ENCODE measurements around the gene FBN2. TPM values are rescaled to one million over a fixed set of nuclear protein-coding genes. Genes with fewer than 3 reads are reported as not detected.
"Not testable (repeated sequence)": the region's sequence is repeated elsewhere in the genome, so short reads cannot be mapped to it uniquely, and the experiment has no call there.

The FBN2 gene
- total RNA-seq, 2 experiments from 2014 or later, result 0.11 TPM; not detected in 1

- Mint-ChIP-seq H3K27me3 (no peaks in the 10 kb centered on the region), H3K4me1 (no peaks in the 10 kb centered on the region), H3K36me3 (no peaks in the 10 kb centered on the region), H3K27ac (no peak overlapping the region), H3K4me3 (no peak overlapping the region), H3K9me3 (no peaks in the 10 kb centered on the region)
- DNase-seq (no peak), ATAC-seq (ENCODE audit: low read depth) (no peak)
- POLR2A ChIA-PET, result no interaction called here
Measured at GRCh38 chr5:128414469-128414868, 123.6 kb downstream of the FBN2 start.

GRCh38 chr5:128413356-128413755 is 124.7 kb downstream of the FBN2 start:
- POLR2A ChIA-PET, result no interaction called here
- H3K27ac Mint-ChIP-seq, result no peak overlapping the region
- H3K27me3 Mint-ChIP-seq, result no peaks in the 10 kb centered on the region
- H3K36me3 Mint-ChIP-seq, result no peaks in the 10 kb centered on the region
- no peaks in the 10 kb centered on the region for H3K4me1 Mint-ChIP-seq
- H3K4me3 Mint-ChIP-seq, result no peak overlapping the region
- H3K9me3 Mint-ChIP-seq, result no peaks in the 10 kb centered on the region
- no peak for ATAC-seq (ENCODE audit: low read depth)
- DNase-seq, result no peak

GRCh38 chr5:128412145-128412930 is 125.7 kb downstream of the FBN2 start:
- Mint-ChIP-seq H3K9me3 (no peaks in the 10 kb centered on the region), H3K36me3 (no peaks in the 10 kb centered on the region), H3K4me1 (no peaks in the 10 kb centered on the region), H3K27ac (no peak overlapping the region), H3K27me3 (no peaks in the 10 kb centered on the region), H3K4me3 (no peak overlapping the region)
- no peak for DNase-seq
- POLR2A ChIA-PET, result no interaction called here
- no peak for ATAC-seq (ENCODE audit: low read depth)

GRCh38 chr5:128409166-128409800 is 128.8 kb downstream of the FBN2 start:
- H3K9me3 Mint-ChIP-seq, result no peaks in the 10 kb centered on the region
- DNase-seq, result no peak
- H3K36me3 Mint-ChIP-seq, result no peaks in the 10 kb centered on the region
- H3K27me3 Mint-ChIP-seq, result no peaks in the 10 kb centered on the region
- POLR2A ChIA-PET, result no interaction called here
- H3K27ac Mint-ChIP-seq, result no peak overlapping the region
- no peak for ATAC-seq (ENCODE audit: low read depth)
- H3K4me1 Mint-ChIP-seq, result no peaks in the 10 kb centered on the region
- H3K4me3 Mint-ChIP-seq, result no peak overlapping the region

- no peak overlapping the region for H3K27ac Mint-ChIP-seq
- no peaks in the 10 kb centered on the region for H3K36me3 Mint-ChIP-seq
Measured at GRCh38 chr5:128408622-128409021, 129.4 kb downstream of the FBN2 start.

GRCh38 chr5:128407944-128408343 is 130.1 kb downstream of the FBN2 start:
- Mint-ChIP-seq H3K27ac (no peak overlapping the region), H3K4me1 (no peaks in the 10 kb centered on the region), H3K4me3 (no peak overlapping the region), H3K9me3 (no peaks in the 10 kb centered on the region), H3K36me3 (no peaks in the 10 kb centered on the region), H3K27me3 (no peaks in the 10 kb centered on the region)
- no peak for ATAC-seq (ENCODE audit: low read depth)
- POLR2A ChIA-PET, result no interaction called here
- no peak for DNase-seq

More at GRCh38 chr5:128408622-128409021, 129.4 kb downstream of the FBN2 start:
- Mint-ChIP-seq H3K27me3 (no peaks in the 10 kb centered on the region), H3K4me3 (no peak overlapping the region), H3K4me1 (no peaks in the 10 kb centered on the region), H3K9me3 (no peaks in the 10 kb centered on the region)
- ATAC-seq (ENCODE audit: low read depth) (no peak), DNase-seq (no peak)
- POLR2A ChIA-PET, result no interaction called here

- POLR2A ChIA-PET, result no interaction called here
- no peaks in the 10 kb centered on the region for H3K36me3 Mint-ChIP-seq
- ATAC-seq (ENCODE audit: low read depth) (no peak), DNase-seq (no peak)
- no peaks in the 10 kb centered on the region for H3K27me3 Mint-ChIP-seq
- H3K4me3 Mint-ChIP-seq, result no peak overlapping the region
- H3K4me1 Mint-ChIP-seq, result no peaks in the 10 kb centered on the region
- H3K27ac Mint-ChIP-seq, result no peak overlapping the region
- no peaks in the 10 kb centered on the region for H3K9me3 Mint-ChIP-seq
Measured at GRCh38 chr5:128406803-128407202, 131.2 kb downstream of the FBN2 start.

GRCh38 chr5:128405159-128405558 is 132.9 kb downstream of the FBN2 start:
- Mint-ChIP-seq H3K36me3 (no peaks in the 10 kb centered on the region), H3K4me3 (no peak overlapping the region), H3K27ac (no peak overlapping the region), H3K9me3 (no peaks in the 10 kb centered on the region), H3K4me1 (no peaks in the 10 kb centered on the region), H3K27me3 (no peaks in the 10 kb centered on the region)
- POLR2A ChIA-PET, result no interaction called here
- DNase-seq, result no peak
- no peak for ATAC-seq (ENCODE audit: low read depth)

- no peaks in the 10 kb centered on the region for H3K9me3 Mint-ChIP-seq
- DNase-seq, result no peak
- POLR2A ChIA-PET, result no interaction called here
- H3K4me1 Mint-ChIP-seq, result no peaks in the 10 kb centered on the region
- H3K4me3 Mint-ChIP-seq, result no peak overlapping the region
- no peak for ATAC-seq (ENCODE audit: low read depth)
- H3K36me3 Mint-ChIP-seq, result no peaks in the 10 kb centered on the region
- no peak overlapping the region for H3K27ac Mint-ChIP-seq
- H3K27me3 Mint-ChIP-seq, result no peaks in the 10 kb centered on the region
Measured at GRCh38 chr5:128403333-128403732, 134.7 kb downstream of the FBN2 start.

GRCh38 chr5:128402506-128402905 is 135.5 kb downstream of the FBN2 start:
- ATAC-seq (ENCODE audit: low read depth), result no peak
- H3K27ac Mint-ChIP-seq, result no peak overlapping the region
- H3K27me3 Mint-ChIP-seq, result no peaks in the 10 kb centered on the region
- H3K36me3 Mint-ChIP-seq, result no peaks in the 10 kb centered on the region
- no peak for DNase-seq
- no peak overlapping the region for H3K4me3 Mint-ChIP-seq
- POLR2A ChIA-PET, result no interaction called here
- no peaks in the 10 kb centered on the region for H3K9me3 Mint-ChIP-seq
- no peaks in the 10 kb centered on the region for H3K4me1 Mint-ChIP-seq

GRCh38 chr5:128400766-128401165 is 137.3 kb downstream of the FBN2 start:
- H3K4me3 Mint-ChIP-seq; H3K36me3 Mint-ChIP-seq; ATAC-seq (ENCODE audit: low read depth); H3K9me3 Mint-ChIP-seq; DNase-seq; H3K27me3 Mint-ChIP-seq; POLR2A ChIA-PET; H3K4me1 Mint-ChIP-seq; H3K27ac Mint-ChIP-seq: not testable (repeated sequence)

- POLR2A ChIA-PET, result no interaction called here
- H3K27ac Mint-ChIP-seq, result no peak overlapping the region
- ATAC-seq (ENCODE audit: low read depth) (no peak), DNase-seq (no peak)
- H3K36me3 Mint-ChIP-seq, result no peaks in the 10 kb centered on the region
- H3K9me3 Mint-ChIP-seq, result no peaks in the 10 kb centered on the region
- no peaks in the 10 kb centered on the region for H3K4me1 Mint-ChIP-seq
- no peaks in the 10 kb centered on the region for H3K27me3 Mint-ChIP-seq
- no peak overlapping the region for H3K4me3 Mint-ChIP-seq
Measured at GRCh38 chr5:128399111-128399510, 138.9 kb downstream of the FBN2 start.

- ATAC-seq (ENCODE audit: low read depth) (no peak), DNase-seq (no peak)
- Mint-ChIP-seq H3K27ac (no peak overlapping the region), H3K27me3 (no peaks in the 10 kb centered on the region), H3K9me3 (no peaks in the 10 kb centered on the region), H3K4me1 (no peaks in the 10 kb centered on the region), H3K36me3 (no peaks in the 10 kb centered on the region), H3K4me3 (no peak overlapping the region)
- POLR2A ChIA-PET, result no interaction called here
Measured at GRCh38 chr5:128397876-128398275, 140.2 kb downstream of the FBN2 start.

GRCh38 chr5:128395073-128395472 is 143.0 kb downstream of the FBN2 start:
- no peaks in the 10 kb centered on the region for H3K36me3 Mint-ChIP-seq
- ATAC-seq (ENCODE audit: low read depth), result no peak
- POLR2A ChIA-PET, result no interaction called here

More at GRCh38 chr5:128395073-128395472, 143.0 kb downstream of the FBN2 start:
- Mint-ChIP-seq H3K4me1 (no peaks in the 10 kb centered on the region), H3K4me3 (no peak overlapping the region), H3K27me3 (no peaks in the 10 kb centered on the region), H3K9me3 (no peaks in the 10 kb centered on the region), H3K27ac (no peak overlapping the region)
- DNase-seq, result no peak

Measured in activated naive CD8-positive, alpha-beta T cell treated with anti-CD3 and anti-CD28 coated beads, Interleukin-2, amount 10 ng/mL, durations not matched to agents 7 days and 5 days (primary cell).